NCI-H460 (cell line): Measurements from ENCODE around the gene DENND1A. TPM values are rescaled to one million over a fixed set of nuclear protein-coding genes. Genes with fewer than 3 reads are reported as not detected.
"Not testable (repeated sequence)": the region's sequence is repeated elsewhere in the genome, so short reads cannot be mapped to it uniquely, and the experiment has no call there.

Source experiments
- DNase-seq: peaks from one replicate; pipeline ENCODE4 v3.0.0-alpha.2; 2016; ENCODE audit warnings: low read depth; ENCODE audit errors: extremely low read depth
- total RNA-seq: library from RNA; depleted of rRNA; stranded (reverse); fragments of >200 nt; shearing (Covaris generic); gene quantifications from 2 replicates; pipeline ENCODE4 v1.2.3, GENCODE V29; 2014

Gene DENND1A
- total RNA-seq, 1 experiment from 2014 or later: 32.7 TPM

GRCh38 chr9:123741214-123741613 is 188.7 kb downstream of the DENND1A start:
- DNase-seq: no peak

DNA sequence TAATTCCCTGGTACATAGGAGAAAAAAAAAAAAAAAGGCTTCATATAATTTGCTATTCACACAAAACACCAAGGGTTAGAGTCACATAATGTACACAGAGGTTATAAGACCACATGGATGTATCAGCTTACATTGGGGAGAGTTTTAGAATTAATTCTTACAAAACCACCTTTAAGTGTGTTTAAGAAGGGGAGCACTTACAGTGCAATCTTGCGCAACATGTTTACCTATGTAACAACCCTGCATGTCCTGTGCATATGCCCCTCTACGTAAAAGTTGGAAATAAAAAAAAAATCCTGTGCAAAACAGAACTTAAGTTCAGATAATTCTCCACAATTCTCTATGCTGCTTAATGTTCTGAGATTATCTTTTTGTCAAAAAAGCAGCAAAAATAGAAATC is 190.0 kb downstream of the DENND1A start:
- no peak for DNase-seq

DNA sequence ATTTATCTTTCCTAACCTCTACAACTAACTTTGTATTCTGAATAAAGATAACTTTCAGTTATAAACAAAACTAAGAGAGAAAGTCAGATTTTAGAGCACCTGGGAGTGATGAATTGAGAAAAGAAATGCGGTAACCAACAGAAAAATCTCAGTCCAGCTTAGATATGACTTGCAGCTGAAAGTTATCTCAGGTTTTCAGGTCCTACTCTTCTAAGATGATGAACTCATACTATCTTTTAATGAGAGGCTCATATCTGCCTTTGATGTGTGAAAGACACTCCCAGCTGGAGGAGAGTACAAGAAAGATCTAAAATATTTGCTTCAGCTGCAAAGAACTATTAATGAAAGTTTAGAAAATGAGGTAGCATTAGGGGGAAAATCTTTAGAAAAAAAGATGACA is 190.5 kb downstream of the DENND1A start:
- DNase-seq: no peak

- no peak for DNase-seq
Observed at GRCh38 chr9:123738648-123739047, 191.3 kb downstream of the DENND1A start.

GRCh38 chr9:123735376-123735775 is 194.6 kb downstream of the DENND1A start:
- DNase-seq: no peak

GRCh38 chr9:123728571-123728970 is 201.4 kb downstream of the DENND1A start:
- DNase-seq: not testable (repeated sequence)

- peak; percentile 15 for DNase-seq
Observed at GRCh38 chr9:123727332-123727731, 202.6 kb downstream of the DENND1A start.

- DNase-seq: no peak
Observed at GRCh38 chr9:123725389-123725788, 204.5 kb downstream of the DENND1A start.

GRCh38 chr9:123724211-123724796 is 205.6 kb downstream of the DENND1A start:
- DNase-seq: peak; percentile 4

DNA sequence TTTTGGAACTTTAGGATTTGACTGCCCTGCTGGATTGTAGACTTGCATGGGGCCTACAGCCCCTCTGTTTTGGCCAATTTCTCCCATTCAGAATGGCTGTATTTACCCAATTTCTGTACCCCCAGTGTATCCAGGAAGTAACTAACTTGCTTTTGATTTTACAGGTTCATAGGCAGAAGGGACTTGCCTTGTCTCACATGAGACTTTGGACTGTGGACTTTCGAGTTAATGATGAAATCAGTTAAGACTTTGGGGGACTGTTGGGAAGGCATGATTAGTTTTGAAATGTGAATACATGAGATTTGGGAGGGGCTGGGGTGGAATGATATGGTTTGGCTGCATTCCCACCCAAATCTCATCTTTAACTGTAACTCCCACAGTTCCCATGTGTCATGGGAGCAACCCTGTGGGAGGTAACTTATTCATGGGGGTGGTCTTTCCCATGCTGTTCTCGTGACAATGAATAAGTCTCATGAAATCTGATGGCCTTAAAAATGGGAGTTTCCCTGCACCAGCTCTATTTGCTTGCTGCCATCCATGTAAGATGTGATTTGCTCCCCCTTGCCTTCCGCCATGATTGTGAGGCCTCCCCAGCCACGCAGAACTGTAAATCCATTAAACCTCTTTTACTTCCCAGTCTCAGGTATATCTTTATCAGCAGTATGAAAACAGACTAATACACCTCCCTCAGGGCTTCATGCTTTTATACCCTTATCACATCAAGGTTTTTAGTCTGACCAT is 206.6 kb downstream of the DENND1A start:
- DNase-seq: no peak

DNA sequence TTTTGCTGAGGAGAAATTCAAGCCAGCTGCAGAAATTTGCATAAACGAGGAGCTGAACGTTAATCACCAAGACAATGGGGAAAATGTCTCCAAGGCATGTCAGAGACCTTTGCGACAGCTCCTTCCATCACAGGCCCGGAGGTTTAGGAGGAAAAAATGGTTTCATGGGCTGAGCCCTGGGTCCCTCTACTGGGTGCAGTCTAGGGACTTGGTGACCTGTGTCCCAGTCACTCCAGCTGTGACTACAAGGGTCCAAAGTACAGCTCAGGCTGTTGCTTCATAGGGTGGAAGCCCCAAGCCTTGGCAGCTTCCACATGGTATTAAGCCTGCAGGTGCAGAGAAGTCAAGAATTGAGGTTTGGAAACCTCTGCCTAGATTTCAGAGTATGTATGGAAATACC is 207.5 kb downstream of the DENND1A start:
- DNase-seq: no peak

- no peak for DNase-seq
Observed at GRCh38 chr9:123718188-123718587, 211.7 kb downstream of the DENND1A start.

DNA sequence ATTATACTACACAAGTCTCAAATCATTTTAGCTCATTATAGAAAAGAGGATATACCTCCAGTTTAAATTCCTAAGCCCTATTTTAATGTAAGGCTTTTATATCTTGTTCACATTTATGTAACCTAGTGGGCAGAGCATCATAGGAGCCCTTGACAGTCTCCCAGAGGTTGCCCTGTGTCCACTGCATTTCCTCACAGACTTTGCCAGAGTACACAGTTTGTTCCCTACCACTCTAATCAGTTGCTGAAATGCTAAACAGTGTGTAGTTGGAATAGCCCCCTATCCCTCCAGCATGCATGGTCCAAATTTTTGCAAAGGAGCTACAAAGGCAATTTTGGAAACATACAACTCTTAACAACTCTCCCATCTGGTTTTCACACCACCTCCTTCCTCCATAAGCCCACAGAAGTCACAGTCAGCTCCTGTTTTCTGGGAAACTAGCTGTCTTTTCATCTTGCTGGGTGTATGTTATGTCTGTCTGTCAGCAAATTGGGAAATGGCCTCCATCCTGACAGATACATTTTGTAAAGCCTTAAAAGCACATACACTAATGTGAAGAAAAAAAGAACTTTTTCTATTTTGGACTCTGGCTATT is 212.2 kb downstream of the DENND1A start:
- no peak for DNase-seq

DNA sequence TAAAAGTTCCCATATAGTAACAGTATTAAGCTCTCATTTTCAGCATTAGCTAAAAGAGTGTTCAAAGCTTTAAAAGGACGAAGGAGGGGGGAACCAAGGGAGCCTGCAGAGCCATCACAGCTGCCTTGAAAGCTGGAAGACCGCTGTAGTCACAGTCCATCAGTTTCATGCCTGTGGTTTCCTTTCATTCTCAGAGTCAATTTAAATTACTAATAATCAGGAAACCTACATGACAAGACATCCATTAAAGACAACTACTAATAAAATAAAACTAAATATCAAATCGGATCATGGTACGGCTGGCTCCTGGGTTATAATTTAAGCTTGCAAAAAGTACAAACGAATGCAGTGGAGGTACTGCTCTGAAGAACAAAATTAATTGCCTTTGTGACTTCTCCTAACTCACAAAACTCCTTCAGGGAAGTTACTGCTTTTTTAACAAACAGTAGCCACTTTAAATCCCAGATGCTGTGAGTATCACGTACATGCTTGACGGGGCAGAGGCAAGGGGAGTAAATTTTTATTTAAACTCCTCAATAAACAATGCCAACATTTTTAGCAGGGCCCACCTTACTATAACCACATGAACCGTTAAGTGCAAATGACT is 213.5 kb downstream of the DENND1A start:
- no peak for DNase-seq

DNA sequence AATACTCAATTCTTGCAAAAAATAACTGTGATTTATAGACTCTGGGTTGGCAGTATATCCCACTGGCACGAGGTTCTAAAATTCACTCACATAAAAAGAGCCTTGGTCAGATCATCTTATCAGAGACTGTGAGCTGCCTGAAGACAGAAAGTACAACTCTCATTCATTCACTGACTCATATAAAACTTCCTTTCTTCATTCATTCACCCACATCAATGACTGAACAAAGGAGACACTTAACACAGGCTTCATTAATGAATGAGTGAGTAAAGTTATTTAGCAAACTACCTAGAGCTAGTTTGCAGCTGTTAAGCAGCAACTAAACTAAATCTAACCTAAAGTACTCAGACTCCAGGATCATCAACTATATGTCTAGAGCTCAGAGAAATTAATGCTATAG is 214.7 kb downstream of the DENND1A start:
- no peak for DNase-seq

- no peak for DNase-seq
Observed at GRCh38 chr9:123713282-123713681, 216.6 kb downstream of the DENND1A start.

DNA sequence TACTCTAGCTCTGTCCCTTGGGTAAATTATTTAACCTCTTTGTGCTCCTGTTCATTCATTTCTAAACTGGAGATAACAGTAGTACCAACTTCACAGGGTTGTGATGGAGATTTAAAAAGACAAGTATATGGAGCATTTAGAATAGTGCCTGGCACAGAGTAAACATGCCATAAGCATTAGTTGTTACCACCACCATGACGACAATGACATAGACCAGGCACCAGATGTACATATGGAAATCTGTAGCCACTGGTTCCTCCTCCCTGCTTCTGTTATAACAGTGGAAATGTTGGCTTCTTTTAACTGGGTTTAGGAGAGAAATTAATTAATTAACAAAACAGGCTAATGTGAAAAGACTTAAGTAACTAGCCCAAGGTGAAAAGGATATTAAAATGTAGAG is 217.5 kb downstream of the DENND1A start:
- DNase-seq: no peak

DNA sequence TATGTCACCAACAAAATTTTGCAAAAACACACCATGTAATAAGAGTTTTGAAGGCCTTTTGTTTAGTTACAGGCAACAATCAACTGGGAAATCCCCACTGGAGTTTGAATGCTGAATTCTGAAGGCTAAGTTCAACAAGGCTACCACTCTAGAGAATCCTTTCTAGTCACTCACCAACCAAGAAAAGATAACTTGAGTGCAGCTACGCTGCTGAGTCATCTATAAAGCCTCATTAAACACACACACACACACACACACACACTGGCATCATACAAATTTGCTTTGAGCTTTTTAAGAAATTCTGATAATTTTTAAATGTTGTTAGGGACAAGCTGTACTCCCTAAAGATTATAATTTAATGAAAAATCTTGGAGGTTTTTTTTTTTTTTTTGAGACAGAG is 219.6 kb downstream of the DENND1A start:
- no peak for DNase-seq

DNA sequence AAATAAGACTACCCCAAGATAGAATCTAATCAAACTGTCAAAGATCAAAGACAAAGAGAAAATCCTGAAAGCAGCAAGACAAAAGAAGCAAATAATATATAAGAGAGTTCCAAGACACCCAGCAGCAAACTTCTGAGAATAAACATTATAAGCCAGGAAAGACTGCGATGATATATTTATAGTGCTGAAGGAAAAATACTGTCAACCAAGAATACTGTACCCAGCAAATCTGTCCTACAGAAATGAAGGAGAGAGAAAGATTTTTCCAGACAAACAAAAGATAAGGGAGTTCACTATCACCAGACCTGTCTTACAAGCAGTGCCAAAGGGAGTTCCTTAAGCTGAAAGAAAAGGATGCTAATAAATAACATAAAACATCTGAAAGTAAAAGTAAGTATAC is 227.4 kb downstream of the DENND1A start:
- no peak for DNase-seq

DNA sequence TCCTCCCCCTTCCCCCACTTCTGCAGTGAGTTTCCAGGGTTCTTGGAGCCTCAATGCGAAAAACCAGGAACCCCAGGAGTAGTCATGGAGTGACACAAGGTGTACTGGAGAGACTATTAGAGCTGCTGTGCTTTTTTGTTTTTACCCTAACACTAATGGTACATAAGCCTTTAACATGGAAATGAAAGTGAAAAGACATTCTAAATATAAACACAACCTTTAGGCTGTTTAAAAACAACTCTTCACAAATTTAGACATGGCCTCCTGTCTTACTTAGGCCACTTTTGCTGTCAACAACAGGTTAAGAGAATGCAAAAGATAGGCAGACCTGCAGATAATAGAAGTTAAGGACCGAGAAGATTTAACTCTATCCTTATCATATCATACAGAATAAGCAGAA is 232.2 kb downstream of the DENND1A start:
- DNase-seq: no peak

- no peak for DNase-seq
Observed at GRCh38 chr9:123696476-123696875, 233.4 kb downstream of the DENND1A start.

- no peak for DNase-seq
Observed at GRCh38 chr9:123695386-123695785, 234.5 kb downstream of the DENND1A start.
